ENCODE data around the gene LPP.
A peak's percentile ranks its signal among the peaks of the same experiment; 100 is the strongest.

Gene LPP

DNA sequence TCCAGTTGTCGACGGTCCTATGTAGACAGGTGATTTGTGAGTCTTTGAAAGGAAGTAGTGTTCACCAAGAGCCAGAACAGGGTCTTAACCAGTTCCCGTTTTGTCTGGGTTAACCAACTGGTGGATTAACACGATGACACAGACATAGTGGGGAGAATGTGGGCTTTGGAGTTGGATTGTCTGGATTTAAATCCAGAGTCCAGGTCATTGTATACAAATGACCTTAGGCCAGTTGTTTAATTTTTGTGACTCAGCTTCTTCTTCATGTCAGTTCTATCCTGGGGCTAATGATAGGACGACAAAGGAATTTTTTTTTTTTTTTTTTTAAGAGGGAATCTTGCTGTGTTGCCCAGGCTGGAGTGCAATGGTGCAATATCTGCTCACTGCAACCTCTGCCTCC, 126.7 kb downstream of the LPP start:
- DNase-seq, result no peak

DNA sequence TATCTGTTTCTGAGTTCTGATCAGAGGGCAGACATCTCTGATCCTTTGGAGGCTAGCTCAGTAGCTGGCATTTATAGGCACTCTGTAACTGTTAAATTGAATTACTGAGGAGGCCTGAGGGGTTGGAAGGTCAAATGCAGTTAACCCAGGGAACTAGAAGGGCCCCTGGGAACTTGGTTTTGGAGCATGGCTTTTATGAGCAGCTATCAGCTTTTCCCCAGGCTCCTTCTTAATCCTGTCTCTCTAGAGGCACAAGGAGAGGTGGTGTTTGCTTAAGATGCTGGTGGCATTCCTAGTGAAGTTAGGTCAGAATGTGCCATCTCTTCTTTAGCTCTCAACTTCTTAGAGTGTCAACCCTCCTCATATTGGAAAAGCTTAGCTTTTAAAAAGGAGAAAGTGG, 128.9 kb downstream of the LPP start:
- DNase-seq, result no peak

DNA sequence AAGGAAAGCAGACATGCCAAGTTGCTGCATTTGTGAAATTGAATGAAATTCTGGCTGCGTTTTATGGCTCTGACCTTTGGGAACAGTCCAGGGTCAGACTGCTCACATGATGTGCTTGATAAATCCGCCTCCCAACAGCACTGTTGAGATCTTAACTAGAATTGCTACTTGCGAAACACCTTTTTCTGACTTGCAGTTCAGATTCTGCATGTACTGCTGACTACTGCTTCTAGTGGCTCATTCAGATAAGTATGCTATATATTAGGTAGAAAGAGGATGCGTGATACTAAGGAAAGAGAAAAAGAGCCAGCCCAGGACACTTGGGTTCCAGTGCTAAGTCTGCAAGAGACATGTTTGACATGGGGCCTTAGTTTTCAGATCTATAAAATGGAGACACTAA, 129.4 kb downstream of the LPP start:
- no peak for DNase-seq

DNA sequence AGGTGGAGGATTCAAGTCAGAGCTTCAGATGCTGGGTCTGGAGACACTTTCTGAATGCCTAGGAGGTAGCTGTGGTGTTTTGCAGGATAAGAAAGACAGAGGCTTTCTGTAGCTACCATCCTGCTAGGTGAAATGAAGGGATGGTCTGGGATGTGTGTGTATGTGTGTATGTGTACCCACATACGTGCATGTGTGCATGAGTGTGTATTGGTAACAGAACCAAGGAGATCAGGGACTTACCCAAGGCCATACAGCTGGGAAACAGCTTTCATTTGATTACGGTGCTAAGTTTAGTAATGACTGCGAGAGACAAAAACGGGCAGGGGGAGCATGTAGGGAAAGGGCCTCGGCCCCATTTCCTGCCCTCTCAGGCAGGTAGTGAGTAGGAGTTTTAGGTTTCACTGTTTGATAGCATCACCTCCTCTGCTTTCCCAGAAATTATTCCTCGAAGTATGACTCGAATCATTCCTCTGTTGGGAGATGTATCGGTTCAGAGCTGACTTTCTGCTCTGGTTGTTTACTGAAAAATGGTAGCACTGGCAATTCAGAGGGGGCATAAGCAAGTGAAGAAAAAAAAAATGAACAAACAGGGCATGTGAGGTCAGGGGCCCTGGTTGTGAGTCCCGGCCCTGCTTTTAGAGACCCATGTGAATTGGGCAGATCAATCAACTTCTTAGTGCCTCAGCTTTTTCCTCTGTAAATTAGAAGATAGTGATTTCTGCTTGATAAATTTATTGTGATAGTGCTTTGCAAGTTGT, 130.7 kb downstream of the LPP start:
- DNase-seq, result peak; percentile 74

DNA sequence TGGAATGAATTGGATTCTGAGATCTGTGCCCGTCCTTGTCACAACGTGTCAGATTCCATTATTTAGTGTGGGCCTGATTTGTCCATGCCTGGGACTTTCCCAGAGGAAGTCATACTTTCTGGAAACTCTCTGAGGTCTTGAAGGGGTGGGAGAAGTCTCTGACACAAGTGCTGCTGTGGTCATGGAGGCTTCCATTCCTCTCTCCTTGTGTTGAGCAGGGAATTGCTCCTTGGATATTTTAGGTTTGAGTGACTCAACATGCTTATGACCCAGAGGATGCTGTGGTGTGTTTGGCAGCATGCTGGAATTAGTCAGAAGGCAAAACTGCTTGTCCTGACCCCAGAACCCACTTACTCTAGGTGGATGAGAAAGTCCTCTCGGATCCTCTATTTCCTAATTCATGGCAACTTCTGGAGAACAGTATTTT, 132.1 kb downstream of the LPP start:
- no peak for DNase-seq

DNA sequence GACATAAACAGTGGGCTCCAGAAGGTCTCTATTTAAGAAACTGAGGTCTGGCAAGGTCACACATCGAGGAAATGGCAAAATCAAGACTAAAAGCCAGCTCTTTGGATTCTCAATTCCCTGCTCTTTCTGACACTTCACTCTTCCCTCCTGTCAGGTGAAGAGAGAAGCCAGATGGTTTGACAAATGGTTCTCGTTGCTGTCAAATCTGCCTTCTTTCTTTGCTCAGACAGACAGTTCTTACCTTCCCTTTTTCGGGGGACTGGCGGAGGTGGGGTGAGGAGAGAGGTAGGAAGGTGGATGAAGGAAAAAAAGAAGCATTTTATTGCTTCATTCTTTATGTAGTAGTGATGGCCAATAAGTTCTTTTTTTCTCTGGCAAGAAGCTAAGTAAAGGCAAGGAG, 133.4 kb downstream of the LPP start:
- DNase-seq, result no peak

DNA sequence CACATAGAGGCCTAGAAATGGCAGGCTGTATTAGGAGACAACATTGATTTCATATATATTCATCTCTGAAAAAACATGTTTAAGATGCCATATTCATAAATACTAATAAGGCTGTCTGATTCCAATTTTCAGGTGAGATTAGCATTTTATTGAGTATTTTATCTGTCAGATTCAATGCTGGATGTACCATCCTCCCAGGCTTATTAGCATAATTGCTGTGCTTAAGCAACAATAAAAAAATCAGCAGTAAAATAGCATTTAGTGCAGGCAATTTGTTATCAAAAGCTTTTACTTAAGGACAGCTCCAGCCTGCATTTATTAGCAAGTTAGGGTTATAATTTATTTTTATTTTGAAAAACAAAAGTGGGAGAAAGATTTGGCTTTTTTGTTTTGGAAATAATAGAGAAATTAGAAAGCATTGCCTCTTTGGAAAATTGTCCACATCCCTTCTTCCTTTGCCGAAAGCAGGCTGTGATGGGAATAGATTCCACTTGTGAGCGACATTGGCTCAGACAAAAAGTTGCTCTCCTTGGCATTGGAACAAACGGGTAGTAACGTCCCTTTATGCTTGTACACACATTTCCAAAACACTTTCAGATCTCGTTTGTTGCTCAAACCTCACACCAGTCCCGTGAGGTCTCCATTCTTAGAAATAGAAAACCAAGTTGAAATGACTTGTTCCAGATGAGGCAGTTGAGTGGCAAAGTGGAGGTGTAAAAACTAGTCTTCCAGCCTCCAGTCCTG, 134.0 kb downstream of the LPP start:
- no peak for DNase-seq

DNA sequence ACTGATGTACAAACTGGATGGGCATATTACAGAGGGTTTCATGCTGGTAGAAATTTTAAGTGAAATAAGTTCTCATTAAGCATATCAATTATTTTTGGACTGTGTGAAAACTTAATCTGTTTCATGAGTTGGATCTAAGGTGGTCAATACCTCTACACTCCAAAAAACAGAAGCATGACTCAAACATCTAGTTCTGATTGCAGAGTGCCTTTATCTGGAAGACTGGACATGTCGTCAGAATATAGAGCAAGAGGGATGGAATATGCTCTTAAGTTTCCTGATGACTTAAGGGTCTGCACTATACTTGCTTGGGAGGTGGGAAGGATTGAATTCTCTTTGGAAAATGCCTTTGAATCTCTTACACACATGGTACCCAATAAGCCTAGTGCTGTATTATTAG, 138.3 kb downstream of the LPP start:
- DNase-seq, result no peak

DNA sequence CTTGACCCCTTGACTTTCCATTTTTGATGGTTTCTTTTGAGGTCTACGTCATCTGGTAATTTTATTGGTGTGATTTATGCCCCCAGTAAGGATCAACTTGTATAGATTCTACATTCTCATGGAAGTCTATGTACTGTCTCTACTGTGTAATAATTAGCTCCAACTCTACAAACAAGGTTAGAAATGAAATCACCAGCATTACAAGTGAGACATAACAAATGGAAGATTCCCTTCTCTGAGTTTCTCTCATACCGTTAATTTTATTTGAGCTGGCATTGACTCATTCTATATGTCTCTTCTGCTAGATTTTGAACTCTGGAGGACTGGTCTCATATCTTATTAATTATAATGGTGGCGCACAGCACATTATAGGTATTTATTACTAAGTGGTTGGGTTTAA, 138.9 kb downstream of the LPP start:
- no peak for DNase-seq

DNA sequence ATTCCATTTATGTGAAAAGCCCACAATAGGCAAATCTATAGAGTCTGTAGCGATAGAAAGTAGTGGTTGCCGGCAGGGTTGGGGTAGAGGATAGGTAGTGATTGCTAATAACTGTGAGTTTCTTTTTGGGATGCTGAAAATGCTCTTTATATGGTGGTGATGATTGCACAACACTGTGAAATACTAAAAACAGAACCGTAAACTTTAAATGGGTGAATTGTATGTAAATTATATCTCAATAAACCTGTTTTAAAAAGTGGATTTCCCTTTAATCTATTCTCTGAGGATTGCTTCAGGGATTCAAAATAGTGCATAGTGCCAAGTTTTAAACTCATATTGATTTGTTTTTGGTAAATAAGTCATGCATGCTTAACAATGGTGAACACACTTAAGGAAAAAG, 140.2 kb downstream of the LPP start:
- DNase-seq, result no peak

DNA sequence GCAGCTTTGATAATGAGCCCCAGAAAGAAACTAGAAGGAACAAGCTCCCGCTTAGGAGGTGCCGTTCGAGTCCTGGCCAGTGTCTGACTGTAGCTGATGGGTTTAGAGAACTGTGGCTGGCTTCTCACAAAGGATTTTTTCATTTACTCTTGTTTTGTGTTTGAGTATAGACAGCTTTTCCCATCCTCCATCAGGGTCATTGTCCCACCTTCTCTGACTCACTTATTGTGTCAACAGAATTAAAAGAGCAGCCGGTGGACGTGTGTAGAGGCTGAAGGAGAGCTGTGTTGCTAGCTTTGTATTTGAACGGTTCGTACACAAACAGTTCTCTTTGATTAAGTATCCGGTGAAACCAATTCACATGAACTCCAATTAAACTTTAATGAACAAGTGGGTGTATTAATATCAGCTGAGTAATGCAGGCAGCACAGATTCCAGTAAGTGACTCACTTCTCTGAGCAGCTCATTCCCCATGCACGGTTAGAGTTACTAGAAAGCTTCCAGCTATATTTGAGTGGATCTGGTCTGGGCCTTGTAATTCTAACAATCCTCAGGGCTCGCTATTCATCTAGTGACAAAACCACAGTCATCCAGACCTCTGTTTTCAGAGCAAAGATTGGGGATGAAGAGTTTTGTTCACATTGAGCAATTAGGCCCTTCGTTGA, 141.0 kb downstream of the LPP start:
- DNase-seq, result no peak

DNA sequence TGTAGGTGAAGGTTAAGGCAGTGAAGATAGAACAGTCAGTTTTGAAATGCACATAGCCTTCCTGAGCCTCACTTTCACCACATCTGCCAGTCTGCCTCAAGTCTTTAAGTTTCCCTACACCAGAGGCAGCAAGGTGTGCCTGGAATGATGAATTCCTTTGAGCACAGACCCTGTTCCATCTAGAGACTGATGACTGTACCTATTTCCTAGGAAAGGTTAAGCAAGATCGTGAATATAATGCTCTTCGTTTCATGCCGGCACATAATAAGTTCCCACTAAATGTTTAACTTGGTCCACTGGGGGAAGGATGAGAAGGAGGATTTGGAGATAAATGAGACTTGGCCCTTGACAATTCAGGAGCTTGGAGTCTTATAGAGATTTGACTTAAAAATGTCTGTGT, 141.9 kb downstream of the LPP start:
- no peak for DNase-seq

DNA sequence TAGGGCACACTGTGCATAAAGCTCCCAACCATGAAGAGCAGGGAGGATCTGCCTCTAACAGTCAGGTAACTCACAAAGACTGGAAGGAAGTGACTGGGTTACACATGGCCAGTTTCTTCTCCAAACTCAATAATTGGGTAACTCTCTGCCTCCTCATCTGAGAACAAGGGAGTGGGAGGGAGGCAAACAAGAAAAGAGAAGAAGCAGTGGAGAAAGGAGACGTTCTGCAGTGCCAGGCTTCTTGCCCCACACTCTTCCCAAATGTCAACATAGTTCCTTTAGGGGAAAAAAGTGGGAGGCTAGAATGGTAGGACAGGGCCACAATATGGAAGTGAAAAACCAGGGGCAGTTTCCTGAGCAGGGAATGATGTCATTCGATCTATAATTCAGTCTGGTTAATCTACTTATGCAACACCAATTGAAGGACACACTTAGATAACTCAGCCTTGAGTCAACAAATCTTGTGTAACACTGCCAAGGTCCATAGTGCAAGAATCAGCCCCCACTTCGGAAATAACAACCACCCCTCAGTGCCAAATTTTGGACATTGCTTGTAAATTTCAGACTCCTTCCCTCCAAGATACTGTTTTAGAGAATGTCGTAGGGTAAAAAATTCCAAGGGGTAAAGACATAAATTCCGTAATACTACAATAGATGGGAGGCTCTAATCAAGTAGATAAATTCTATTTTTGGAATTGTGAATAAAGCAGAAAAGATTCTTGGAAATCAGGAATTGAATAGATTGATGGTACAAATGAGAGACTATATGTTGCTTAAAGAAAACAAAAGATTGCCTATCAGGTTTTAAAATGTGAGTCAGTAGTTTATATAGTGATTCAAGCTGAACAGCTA, 143.0 kb downstream of the LPP start:
- DNase-seq, result no peak

DNA sequence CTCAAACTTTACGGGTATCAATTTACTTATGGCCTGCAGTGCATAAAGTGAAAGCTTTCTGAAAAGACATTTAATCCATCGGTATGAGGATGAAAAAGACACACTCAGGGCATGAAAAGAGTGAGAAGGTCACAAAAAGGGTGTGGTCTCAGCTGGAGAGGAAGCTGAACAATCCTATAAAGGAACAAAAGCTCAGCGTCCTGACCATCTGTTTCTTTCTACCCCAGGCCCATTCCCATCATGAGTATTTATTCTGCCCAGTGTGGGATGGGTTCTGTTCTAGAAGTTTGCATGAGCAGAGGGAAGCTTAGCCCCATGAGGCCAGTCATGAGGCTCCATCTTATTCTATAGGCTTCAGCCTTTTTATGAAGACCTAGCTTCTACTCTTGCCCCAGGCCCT, 144.6 kb downstream of the LPP start:
- DNase-seq, result no peak

DNA sequence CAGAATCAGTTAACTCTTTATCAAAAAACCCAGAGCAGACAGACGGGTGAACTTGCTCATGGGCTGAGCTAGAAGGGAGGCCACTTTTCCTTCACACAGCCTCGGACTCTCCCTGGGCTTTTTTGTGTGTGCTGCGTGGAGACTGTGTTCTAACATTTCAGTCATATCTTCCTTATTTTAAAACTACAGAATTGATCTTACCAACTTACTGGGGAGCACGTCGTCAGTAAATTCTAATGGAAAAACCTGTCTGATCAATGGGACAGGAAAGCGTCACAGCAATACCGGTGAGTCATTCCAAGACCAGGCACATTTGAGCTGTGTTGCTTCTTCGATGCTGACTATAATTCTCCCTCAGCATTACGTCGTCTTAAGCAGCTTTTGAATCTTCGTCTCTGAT, 145.1 kb downstream of the LPP start:
- peak; percentile 69 for DNase-seq

DNA sequence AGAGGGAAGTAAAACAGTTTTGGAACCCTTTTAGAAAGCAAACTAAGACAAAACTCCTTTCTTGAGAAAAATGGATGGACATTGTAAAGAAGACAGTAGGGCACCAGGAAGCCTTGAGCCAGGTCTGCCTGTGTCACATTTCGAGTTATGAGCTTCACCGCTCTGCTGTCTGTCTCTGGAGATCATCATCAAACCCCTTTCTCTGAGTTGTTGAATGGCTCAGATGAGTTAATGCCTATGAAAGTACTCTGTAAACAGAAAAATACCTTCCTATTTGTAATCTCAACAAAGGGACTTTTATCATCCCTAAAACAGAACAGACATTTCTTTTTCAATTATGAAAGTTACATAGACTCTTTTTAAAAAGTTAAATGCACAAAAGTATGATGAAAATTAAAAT, 145.8 kb downstream of the LPP start:
- no peak for DNase-seq

DNA sequence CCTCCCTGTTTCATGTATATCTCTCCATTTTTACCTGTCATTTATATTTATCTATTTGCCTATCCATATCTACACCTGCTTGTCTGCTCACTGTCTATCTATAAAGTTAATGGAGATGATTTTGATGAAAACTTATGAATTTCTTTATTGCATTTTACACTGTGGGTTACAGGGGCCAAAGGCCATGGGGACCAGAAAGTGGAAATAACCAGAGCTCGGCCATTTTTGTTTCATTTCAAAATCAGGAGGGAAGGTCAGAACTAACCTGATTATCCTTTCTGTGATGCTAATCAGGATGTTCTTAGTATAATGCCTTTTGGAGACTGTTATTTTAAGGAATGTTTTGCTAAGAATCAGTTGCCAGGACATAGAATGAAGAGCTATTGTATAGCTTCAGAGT, 147.2 kb downstream of the LPP start:
- DNase-seq, result no peak

DNA sequence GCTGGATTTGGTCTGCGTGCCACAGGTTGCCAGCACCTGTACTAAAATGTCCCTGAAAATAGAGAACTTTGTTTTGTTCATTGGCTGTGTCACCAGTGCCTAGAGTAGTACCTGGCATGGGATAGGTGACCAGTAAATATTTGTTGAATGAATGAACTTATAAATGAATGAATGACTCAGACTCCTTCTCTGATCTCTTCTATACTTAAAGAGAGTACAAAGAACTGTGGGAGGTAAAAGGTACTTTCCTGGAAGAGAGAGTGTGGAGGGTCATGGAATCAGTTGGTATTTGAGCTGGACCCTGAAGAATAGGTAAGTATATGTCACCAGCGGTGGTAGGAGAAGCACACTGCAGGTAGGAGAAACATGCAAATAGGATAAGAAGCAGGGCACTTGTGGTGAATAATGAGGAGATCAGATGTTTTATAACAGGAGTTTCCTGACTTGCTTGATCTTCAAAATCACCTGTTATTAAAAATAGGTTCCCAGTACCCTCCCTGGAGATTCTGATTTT, 149.4 kb downstream of the LPP start:
- no peak for DNase-seq

DNA sequence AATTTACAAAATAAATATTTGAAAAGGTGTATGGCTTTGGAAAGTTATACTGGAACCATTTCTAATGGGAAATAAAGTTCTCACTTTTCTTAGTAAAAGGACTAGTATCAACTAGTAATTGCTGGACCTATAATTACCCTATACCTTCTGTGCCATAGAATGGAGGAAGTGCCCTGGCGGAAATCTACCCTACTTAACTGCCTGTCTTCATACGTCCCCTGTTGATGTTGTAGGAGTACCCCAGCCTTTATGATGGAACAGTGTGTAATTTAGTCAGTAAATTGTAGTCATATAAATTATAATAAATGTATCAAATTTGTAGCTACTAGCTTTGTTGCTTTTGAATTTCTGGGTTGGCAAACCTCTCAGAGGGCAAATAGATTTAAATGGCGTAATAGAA, 149.9 kb downstream of the LPP start:
- no peak for DNase-seq

DNA sequence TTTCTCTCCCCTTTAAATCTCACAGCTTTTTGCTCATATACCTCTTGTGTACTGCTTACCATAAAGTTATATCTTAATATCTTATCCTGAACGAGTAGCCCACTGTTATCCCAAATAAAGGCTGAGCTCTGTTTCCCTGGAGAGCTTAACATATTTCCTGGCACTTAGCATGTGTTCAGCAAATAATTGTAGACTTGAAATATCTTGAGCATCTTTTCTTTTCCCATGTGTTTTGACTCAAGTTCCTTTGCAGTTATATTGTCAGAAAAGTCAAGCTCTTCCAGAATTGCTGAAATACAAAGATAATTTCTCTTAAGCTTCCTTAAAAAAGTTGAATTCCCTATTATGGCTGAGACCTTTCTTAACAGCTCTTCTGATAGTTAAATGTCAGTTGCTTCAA, 150.5 kb downstream of the LPP start:
- no peak for DNase-seq

DNA sequence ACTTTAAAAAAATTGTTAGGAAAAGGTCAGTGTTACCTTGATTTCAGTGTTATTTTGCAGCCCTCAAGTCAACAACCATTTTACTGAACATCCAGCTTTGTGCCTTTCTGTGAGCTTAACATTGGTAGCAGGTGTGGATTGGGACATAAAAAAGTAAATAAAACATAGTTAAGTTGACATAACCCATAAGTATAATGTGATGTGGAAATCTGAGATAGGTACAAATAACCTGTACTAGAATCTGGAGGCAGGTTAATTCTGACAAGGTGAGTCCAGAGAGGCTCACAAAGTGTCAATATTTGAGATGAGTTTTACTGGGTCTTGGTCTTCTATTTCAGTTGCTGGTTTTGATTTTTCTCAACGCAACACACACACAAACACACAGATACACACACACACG, 151.3 kb downstream of the LPP start:
- no peak for DNase-seq

DNA sequence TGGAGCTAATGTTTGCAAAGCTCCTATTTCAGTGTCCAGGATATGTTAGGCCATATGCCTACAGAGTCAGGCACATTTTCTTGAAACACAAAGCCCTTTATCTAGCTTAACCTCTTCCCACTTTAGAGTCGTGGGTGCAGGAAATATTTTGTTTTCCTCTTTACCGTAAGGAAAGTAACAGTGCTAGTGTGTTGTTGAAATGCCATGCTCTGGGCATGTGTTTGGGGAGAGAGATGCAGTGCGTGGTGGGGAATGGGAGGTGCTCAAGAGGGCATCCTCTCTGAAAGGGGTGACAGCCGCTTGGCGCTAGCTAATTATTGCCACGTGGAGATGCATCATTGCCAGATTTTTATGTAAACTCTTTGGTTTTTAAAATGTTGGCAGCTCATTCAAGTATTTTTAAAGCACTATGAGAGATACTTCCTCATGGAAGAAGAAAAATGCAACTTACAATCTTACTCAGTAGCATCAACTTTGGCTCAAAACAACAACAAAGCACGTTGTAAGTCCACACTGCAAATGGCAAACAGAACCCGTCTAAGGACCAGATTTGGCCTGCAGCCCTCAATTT, 152.6 kb downstream of the LPP start:
- no peak for DNase-seq
